Tibial nerve (tissue), 4 donors: ENCODE results near the gene NCAPD3. TPM values are rescaled to one million over a fixed set of nuclear protein-coding genes. Genes with fewer than 3 reads are reported as not detected.

Experiments
- DNase-seq, 2 donors: peaks; one replicate each; pipeline ENCODE4 v3.0.0-alpha.2; 2019; ENCODE audit warnings: low spot score in 2 of 2
- H3K27ac ChIP-seq, 4 donors: fragments of 200-600 bp; sonication (generic) in 3 of 4; one replicate each; pipeline ENCODE4 v1.5.1; 2017 to 2019; ENCODE audit warnings: mild to moderate bottlenecking in 1 of 4
- H3K27me3 ChIP-seq, 2 donors: fragments of 200-600 bp; sonication (generic) in 1 of 2; one replicate each; pipeline versions ENCODE4 v1.5.1 to v1.6.0; 2017 to 2019
- H3K36me3 ChIP-seq, 3 donors: fragments of 200-600 bp; sonication (generic); one replicate each; pipeline ENCODE4 v1.5.1; 2018 to 2019
- H3K4me1 ChIP-seq, 4 donors: fragments of 200-600 bp; sonication (generic) in 3 of 4; one replicate each; pipeline ENCODE4 v1.5.1; 2017 to 2019
- H3K4me3 ChIP-seq, 4 donors: fragments of 200-600 bp; sonication (generic) in 3 of 4; one replicate each; pipeline ENCODE4 v1.5.1; 2017 to 2019; ENCODE audit warnings: mild to moderate bottlenecking in 1 of 4, moderate library complexity in 1 of 4
- H3K9me3 ChIP-seq, 4 donors: fragments of 200-600 bp; sonication (generic) in 3 of 4; one replicate each; pipeline ENCODE4 v1.5.1; 2017 to 2019
- EP300 ChIP-seq, 2 donors: sonication (generic); formaldehyde crosslinking; IDR thresholded peaks; one replicate each; pipeline ENCODE4 v1.6.1; 2017; ENCODE audit warnings: antibody characterized with exemption in 2 of 2, mild to moderate bottlenecking in 1 of 2
- POLR2A ChIP-seq, 2 donors: fragments of 450-650 bp; IDR thresholded peaks; one replicate each; pipeline ENCODE4 v1.6.1; 2017; ENCODE audit warnings: antibody characterized with exemption in 2 of 2, mild to moderate bottlenecking in 2 of 2, moderate library complexity in 2 of 2
- WGBS, 2 donors: methylation state at CpG; one replicate each; pipeline ENCODE4 v1.1.5; 2018; 5-methylcytosine and 5-hydroxymethylcytosine counted together
- total RNA-seq, 4 donors: library from RNA; depleted of rRNA; stranded (reverse); fragments of >200 nt; gene quantifications; one replicate each; pipeline ENCODE4 v1.1.0, GENCODE V29; 2016
- TF ChIP-seq, protein P1 (sequence below), 5 experiments: fragments of 200-600 bp in 3 of 5; fragments of 450-650 bp in 2 of 5; sonication (generic) in 3 of 5; IDR thresholded peaks; one replicate each; pipeline ENCODE4 v1.5.1; 2016 to 2019; ENCODE audit warnings: antibody characterized with exemption in 5 of 5, mild to moderate bottlenecking in 3 of 5, moderate library complexity in 2 of 5

The NCAPD3 gene
- total RNA-seq, 4 donors from 2014 or later = 8.2 to 14.7 (median 10.3) TPM

GRCh38 chr11:134271978-134272377, 48.2 kb upstream of the NCAPD3 start:
- Histone ChIP-seq H3K27me3 (peaks cover 0 to 63% of the 10 kb centered on the region in 2 donors), H3K27ac (no peak overlapping the region), H3K4me3 (no peak overlapping the region), H3K36me3 (no peaks in the 10 kb centered on the region), H3K9me3 (no peaks in the 10 kb centered on the region), H3K4me1 (peaks cover 0 to 25% (median 7%) of the 10 kb centered on the region in 4 donors)
- TF ChIP-seq, protein P1, sequence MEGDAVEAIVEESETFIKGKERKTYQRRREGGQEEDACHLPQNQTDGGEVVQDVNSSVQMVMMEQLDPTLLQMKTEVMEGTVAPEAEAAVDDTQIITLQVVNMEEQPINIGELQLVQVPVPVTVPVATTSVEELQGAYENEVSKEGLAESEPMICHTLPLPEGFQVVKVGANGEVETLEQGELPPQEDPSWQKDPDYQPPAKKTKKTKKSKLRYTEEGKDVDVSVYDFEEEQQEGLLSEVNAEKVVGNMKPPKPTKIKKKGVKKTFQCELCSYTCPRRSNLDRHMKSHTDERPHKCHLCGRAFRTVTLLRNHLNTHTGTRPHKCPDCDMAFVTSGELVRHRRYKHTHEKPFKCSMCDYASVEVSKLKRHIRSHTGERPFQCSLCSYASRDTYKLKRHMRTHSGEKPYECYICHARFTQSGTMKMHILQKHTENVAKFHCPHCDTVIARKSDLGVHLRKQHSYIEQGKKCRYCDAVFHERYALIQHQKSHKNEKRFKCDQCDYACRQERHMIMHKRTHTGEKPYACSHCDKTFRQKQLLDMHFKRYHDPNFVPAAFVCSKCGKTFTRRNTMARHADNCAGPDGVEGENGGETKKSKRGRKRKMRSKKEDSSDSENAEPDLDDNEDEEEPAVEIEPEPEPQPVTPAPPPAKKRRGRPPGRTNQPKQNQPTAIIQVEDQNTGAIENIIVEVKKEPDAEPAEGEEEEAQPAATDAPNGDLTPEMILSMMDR (IDR thresholded peaks at IDR 0.05) = no peak
- TF ChIP-seq EP300 (IDR thresholded peaks at IDR 0.05) (no peak), POLR2A (IDR thresholded peaks at IDR 0.05) (no peak)
- WGBS, 2 donors = 91 to 98% methylated on average over 4 of the region's 4 CpGs
- DNase-seq = no peak

GRCh38 chr11:134270250-134270714, 46.5 kb upstream of the NCAPD3 start:
- no peak overlapping the region for H3K27ac ChIP-seq
- WGBS, 2 donors = 45 to 54% methylated on average over 5 of the region's 5 CpGs
- no peak for DNase-seq

DNA sequence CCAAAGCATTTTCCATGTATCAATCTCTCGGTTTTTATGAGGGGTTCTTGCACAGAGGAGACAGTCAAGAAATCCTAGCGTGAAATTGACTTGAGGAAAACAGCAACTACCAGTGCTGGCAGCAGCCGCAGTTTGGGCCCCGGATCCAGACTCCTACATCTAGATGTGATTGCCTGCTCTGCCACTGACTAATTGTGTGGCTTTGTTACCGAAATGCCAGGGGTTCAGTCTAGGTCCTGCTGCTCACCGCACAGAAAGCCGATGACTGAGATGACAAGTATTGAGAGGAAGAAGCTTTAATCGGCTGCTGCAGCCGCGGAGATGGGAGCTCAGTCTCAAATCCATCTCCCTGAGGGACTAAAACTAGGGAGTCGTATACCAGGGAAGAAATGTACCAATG, 44.2 kb upstream of the NCAPD3 start:
- TF ChIP-seq EP300 (IDR thresholded peaks at IDR 0.05) = no peak
- TF ChIP-seq, protein P1 (IDR thresholded peaks at IDR 0.05) = no peak
- no peak for TF ChIP-seq POLR2A (IDR thresholded peaks at IDR 0.05)
- no peak overlapping the region for H3K27ac ChIP-seq
- peaks cover 0 to 21% (median 0%) of the 10 kb centered on the region in 3 donors for H3K36me3 ChIP-seq
- H3K27me3 ChIP-seq = peaks cover 0 to 24% of the 10 kb centered on the region in 2 donors
- WGBS, 2 donors = 71% methylated on average over 11 of the region's 11 CpGs
- no peak overlapping the region for H3K4me3 ChIP-seq
- no peak for DNase-seq
- no peaks in the 10 kb centered on the region for H3K9me3 ChIP-seq
- H3K4me1 ChIP-seq = peaks cover 0 to 16% (median 0%) of the 10 kb centered on the region in 4 donors

More at GRCh38 chr11:134270250-134270714, 46.5 kb upstream of the NCAPD3 start:
- peaks cover 0 to 16% (median 0%) of the 10 kb centered on the region in 4 donors for H3K4me1 ChIP-seq
- TF ChIP-seq EP300 (IDR thresholded peaks at IDR 0.05) (no peak), POLR2A (IDR thresholded peaks at IDR 0.05) (no peak)
- TF ChIP-seq, protein P1 (IDR thresholded peaks at IDR 0.05) = no peak
- H3K36me3 ChIP-seq = peaks cover 0 to under 1% (median 0%) of the 10 kb centered on the region in 3 donors
- H3K27me3 ChIP-seq = peaks cover 0 to 47% of the 10 kb centered on the region in 2 donors
- no peak overlapping the region for H3K4me3 ChIP-seq
- no peaks in the 10 kb centered on the region for H3K9me3 ChIP-seq

DNA sequence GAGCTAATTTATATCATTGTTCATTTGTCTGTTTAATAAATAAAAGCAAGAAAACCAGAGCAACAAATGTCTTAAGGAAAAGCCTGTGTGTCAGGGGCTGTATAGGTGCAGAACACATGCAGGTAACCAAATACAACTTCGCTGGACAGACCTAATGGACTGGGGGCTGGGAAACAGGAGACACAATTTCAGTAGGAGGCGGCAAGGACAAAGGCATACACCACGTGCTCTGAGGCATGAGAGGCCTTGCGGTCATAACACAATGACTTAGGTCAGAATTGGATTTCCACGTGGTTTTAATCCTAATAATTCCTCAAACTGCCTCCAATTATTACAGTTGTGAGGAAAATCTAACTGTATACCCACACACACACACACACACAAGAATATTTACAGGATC, 43.7 kb upstream of the NCAPD3 start:
- Histone ChIP-seq H3K36me3 (peaks cover 0 to 26% (median 0%) of the 10 kb centered on the region in 3 donors), H3K4me3 (no peak overlapping the region), H3K27ac (no peak overlapping the region), H3K4me1 (peaks cover 0 to 16% (median 0%) of the 10 kb centered on the region in 4 donors), H3K27me3 (peaks cover 0 to 19% of the 10 kb centered on the region in 2 donors), H3K9me3 (no peaks in the 10 kb centered on the region)
- 66 to 69% methylated on average over 5 of the region's 5 CpGs for WGBS, 2 donors
- TF ChIP-seq, protein P1 (IDR thresholded peaks at IDR 0.05) = no peak
- TF ChIP-seq EP300 (IDR thresholded peaks at IDR 0.05) (no peak), POLR2A (IDR thresholded peaks at IDR 0.05) (no peak)
- no peak for DNase-seq

DNA sequence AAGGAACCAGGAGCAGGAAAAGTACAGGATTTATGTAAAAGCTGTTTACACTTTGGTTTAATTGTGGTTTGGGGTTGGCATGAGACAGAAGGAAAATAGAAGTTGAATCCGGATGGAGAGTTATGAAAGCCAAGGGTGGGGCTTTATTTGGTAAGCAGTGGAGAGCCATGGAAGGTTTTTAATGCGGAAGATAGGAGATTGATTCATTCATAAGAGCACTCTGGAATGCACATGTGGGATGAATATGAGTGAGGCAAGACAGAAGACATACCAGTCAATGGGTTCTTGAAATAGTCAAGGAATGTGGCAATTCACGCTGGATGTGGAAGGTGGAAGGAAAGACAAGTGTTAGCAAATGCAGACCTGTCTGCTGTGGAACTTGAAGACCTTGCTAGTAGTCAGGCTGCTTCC, 43.1 kb upstream of the NCAPD3 start:
- TF ChIP-seq EP300 (IDR thresholded peaks at IDR 0.05) = peak in 1 of 2 donors; percentile 65
- TF ChIP-seq POLR2A (IDR thresholded peaks at IDR 0.05) = no peak
- Histone ChIP-seq H3K9me3 (no peaks in the 10 kb centered on the region), H3K36me3 (peaks cover 0 to 32% (median 0%) of the 10 kb centered on the region in 3 donors), H3K4me1 (peaks cover 0 to 16% (median 0%) of the 10 kb centered on the region in 4 donors), H3K27ac (no peak overlapping the region), H3K4me3 (no peak overlapping the region), H3K27me3 (peaks cover 0 to 13% of the 10 kb centered on the region in 2 donors)
- peak in 1 of 2 donors; percentile 39 for DNase-seq
- 33% methylated on average over 3 of the region's 3 CpGs for WGBS, 2 donors
